Measurements from ENCODE around the gene DUSP22.

DUSP22 gene

DNA sequence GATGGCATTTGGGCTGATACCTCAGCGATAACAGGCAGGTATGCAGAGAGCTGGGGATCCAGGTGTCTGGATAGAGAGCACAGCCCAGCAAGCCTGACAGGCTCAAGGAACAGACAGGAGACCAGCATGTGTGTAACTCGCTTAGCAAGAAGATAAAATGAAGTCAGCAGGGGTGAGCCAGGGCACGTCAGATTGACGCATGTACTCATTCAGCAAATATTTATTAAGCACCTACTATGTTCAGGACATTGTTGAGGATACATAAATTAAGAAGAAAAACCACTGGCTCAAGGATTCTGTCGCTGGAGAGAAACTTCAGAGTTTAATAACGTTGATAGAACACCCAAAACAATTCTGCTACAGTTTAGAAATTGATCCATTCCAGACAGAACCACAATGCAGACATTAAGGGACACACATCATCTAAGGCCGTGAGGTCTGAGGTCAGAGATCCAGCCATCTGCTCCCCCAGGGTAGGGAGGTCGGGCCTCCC, 1.0 kb upstream of the DUSP22 start:
- H3K9me3 ChIP-seq (ENCODE audit: control insufficient read depth, low read length) = no peaks in the 10 kb centered on the region
- DNase-seq (ENCODE audit: low read depth) = no peak
- peaks cover 29% of the 10 kb centered on the region for H3K4me1 ChIP-seq (ENCODE audit: control insufficient read depth, insufficient read depth, low read length)
- H3K9ac ChIP-seq (ENCODE audit: low read length) = peak overlapping the region; percentile 91
- H3K27me3 ChIP-seq (replicated peaks; ENCODE audit: control insufficient read depth, insufficient read depth, low read length) = no peaks in the 10 kb centered on the region
- H3K4me3 ChIP-seq (ENCODE audit: low read length) = peak overlapping the region; percentile 85
- no peaks in the 10 kb centered on the region for H3K36me3 ChIP-seq (ENCODE audit: control insufficient read depth, insufficient read depth, low read length, severe bottlenecking)

DNA sequence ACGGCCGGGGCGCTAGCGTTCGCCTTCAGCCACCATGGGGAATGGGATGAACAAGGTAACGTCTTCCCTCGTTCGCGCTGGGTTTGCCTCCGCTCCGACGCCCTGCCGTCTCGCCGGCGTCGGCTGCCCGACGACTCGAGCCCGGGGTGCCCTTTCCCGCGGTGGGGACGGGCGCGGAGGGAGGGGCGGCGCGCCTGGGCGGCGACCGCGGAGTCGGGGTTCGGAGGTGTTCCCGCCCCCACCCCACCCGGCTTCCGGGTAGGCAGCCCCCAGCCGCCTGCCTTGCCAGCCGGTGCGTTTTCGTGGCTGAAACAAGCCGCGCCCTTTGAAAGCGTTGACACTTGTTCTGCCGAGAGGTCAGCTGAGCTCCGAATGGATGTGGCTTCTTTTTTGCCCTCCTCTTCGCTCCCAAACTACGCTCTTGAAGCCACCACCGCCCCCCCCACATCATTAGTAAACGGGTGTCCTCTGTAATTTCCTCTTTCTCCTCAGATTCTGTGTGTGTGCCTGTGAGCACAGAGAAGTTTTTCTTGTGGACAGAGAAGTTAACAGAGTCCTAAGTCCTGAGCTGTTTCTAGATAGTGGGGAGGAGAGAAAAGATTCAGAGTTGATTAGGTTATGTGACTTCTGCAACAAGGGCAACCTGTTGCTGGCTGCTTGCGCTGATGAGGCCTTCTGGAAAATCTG, 362 bp downstream of the DUSP22 start:
- Histone ChIP-seq H3K4me1 (ENCODE audit: control insufficient read depth, insufficient read depth, low read length) (peaks cover 31% of the 10 kb centered on the region), H3K9me3 (ENCODE audit: control insufficient read depth, low read length) (no peaks in the 10 kb centered on the region), H3K27me3 (replicated peaks; ENCODE audit: control insufficient read depth, insufficient read depth, low read length) (no peaks in the 10 kb centered on the region), H3K36me3 (ENCODE audit: control insufficient read depth, insufficient read depth, low read length, severe bottlenecking) (no peaks in the 10 kb centered on the region), H3K4me3 (ENCODE audit: low read length) (peak overlapping the region; percentile 83), H3K9ac (ENCODE audit: low read length) (peak overlapping the region; percentile 91)
- DNase-seq (ENCODE audit: low read depth) = peak; percentile 72

DNA sequence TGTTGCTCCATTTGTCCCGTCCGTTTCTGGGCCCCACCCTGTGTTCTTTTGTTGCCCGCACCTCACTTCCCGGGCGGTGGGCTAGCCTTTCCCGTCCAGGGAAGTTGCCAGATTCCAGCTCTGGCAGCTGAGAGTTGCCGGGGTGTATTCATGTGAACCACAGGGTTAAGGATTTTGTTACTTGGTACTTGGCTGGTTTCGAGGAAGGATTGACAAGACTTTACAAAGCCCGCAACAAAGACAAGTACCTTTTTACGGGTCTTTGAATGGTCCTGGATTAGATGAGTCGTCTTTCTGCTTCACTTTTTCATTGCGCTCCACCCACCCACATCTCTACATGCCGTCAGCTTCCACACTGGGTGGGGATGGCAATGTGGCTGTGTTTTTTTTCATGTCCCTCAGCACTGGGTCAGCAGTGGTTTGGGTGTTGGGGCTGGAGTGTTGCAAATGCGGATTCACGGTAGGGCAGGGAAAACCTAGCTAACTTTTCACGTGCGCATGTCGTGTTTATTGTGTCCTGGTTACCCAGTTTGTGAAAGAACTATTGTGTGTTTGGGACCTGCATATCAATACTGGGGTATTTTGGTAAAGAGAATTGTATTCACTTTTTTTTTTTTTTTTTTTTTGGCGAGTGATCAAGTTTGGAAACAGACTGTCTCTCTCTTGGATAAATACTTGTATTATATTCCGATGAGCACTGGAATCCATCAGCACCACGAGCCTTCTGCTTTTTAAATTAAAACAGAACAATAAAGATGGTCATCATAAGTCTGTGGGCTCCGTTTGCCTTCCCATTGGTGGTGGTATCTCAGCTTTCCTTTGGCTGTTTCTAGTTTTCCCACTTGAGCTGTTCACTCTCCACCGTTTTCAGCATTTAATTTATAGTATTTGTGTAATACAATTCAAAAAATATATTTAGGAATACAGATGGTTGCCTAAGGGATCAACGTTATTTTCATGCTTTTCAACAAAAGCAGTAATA, 1.2 kb downstream of the DUSP22 start:
- Histone ChIP-seq H3K4me3 (ENCODE audit: low read length) (peak overlapping the region; percentile 83), H3K4me1 (ENCODE audit: control insufficient read depth, insufficient read depth, low read length) (peaks cover 22% of the 10 kb centered on the region), H3K9me3 (ENCODE audit: control insufficient read depth, low read length) (no peaks in the 10 kb centered on the region), H3K9ac (ENCODE audit: low read length) (peak overlapping the region; percentile 91), H3K36me3 (ENCODE audit: control insufficient read depth, insufficient read depth, low read length, severe bottlenecking) (no peaks in the 10 kb centered on the region), H3K27me3 (replicated peaks; ENCODE audit: control insufficient read depth, insufficient read depth, low read length) (no peaks in the 10 kb centered on the region)
- DNase-seq (ENCODE audit: low read depth) = no peak

DNA sequence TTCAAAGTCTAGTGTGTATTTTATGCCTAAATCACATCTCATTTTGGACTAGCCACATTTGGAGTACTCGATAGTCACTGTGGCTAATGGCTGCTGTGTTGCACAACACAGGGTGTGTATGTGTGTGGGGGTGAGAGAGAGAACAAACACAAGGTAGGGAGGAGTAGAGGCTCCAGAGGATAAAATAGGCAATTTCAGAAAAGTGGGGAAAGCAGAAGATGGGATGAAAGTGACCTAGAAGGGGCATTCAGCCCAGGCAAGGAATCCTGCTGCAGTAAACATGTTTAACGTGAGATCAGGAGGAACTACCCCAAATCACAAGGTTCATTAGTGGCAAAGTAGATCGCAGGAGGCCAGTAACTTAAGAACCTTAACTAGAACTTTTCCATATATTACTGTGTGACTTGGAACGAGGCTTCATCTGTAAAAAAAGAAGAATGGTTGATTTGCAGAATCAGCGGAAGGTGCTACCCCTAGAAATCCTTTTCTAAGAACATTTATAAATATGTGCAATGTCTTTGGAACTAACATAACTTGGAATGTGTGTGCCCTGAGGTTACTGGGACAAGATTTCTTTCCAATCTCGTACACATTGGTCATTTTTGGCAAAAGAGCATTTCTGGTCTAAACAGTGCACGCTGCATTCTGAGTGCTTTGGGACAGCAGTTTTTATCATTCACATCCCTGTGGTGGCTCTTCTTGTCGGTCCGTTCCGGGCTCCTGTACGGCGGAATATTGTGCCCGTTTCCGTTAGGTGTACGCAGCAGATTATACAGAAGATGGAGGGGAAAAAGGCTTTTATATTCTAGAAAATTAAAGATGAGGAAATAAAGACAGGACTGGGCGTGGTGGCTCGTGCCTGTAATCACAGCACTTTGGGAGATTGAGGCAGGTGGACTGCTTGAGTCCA, 2.6 kb downstream of the DUSP22 start:
- Histone ChIP-seq H3K9ac (ENCODE audit: low read length) (no peak overlapping the region), H3K4me3 (ENCODE audit: low read length) (no peak overlapping the region), H3K27me3 (replicated peaks; ENCODE audit: control insufficient read depth, insufficient read depth, low read length) (no peaks in the 10 kb centered on the region), H3K4me1 (ENCODE audit: control insufficient read depth, insufficient read depth, low read length) (peaks cover 22% of the 10 kb centered on the region), H3K9me3 (ENCODE audit: control insufficient read depth, low read length) (no peaks in the 10 kb centered on the region), H3K36me3 (ENCODE audit: control insufficient read depth, insufficient read depth, low read length, severe bottlenecking) (no peaks in the 10 kb centered on the region)
- no peak for DNase-seq (ENCODE audit: low read depth)

DNA sequence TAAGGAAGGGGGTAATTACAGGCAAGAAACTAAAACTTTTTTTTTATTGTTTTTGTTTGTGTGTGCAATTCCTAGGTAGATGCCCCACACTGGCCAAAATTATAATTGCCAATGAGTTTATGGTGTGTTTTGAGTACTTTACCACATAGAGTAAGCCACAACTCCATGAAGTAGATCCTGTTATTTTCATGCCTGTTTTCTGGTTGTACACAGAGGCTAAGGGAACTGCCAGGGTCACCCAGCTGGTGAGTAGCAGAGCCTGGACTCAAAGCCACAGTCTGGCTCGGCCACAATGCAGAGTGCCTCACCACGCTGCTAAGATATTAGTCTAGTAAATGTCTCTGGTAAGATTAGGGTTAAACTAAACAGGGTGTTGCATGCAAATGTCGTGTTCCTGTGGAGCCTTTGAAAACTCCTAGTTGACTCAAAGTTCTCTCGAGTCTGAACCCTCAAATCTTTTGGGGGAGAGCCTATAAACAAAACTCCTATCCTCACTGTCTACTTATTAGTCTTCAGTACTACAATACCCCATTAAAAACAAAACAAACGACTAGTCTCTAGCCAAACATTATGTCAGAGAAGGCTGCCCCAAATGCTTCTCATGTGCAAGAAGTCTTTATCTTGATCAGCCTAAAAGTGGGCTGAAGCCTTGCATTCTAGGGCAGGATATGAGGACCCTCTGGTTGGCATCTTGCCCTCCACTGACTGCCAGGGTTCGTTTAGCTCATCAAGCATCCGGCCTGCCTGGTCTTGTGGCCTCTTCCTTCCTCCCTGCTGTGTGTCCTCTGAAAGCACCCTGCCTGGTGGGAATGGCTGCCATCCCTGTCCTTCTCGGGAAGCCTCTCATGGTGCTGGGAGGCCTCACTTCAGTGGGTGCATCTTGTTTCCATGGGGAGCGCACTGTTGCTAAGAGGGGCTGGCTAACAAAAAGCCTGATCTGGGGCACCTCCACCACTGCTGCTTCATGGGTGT, 4.2 kb downstream of the DUSP22 start:
- H3K4me1 ChIP-seq (ENCODE audit: control insufficient read depth, insufficient read depth, low read length) = peaks cover 18% of the 10 kb centered on the region
- no peak overlapping the region for H3K4me3 ChIP-seq (ENCODE audit: low read length)
- H3K9me3 ChIP-seq (ENCODE audit: control insufficient read depth, low read length) = no peaks in the 10 kb centered on the region
- H3K9ac ChIP-seq (ENCODE audit: low read length) = no peak overlapping the region
- no peak for DNase-seq (ENCODE audit: low read depth)
- no peaks in the 10 kb centered on the region for H3K27me3 ChIP-seq (replicated peaks; ENCODE audit: control insufficient read depth, insufficient read depth, low read length)
- H3K36me3 ChIP-seq (ENCODE audit: control insufficient read depth, insufficient read depth, low read length, severe bottlenecking) = no peaks in the 10 kb centered on the region

DNA sequence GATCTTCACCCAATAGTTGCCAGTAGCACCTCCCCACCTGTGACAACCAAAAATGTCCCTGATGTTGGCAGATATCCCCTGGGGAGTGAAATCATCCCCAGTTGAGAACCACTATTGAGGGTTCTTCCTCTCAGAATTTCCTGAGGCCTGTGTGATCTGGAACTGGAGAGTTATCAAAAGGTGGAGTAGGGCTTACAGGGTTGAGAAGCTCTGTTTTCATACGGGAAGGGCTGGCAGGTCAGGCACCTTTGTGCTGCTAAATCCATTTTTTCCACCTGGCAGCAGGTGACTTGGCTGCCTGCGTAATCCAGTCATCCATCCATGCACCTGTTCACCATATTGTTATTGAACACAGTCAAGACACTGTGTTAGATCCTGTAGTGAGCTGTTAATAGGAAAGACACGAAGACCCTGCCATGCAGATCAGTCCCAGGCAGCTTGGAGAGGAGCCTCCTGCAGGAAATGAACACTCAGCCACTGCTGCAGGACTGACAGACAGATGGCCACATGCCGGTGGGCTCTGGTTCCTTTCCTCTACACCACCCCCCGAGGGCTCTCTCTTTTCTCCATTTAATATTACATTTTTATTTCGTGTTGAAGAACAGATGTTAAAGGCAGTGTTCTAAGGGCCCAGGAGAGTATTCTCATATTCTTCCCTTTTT, 5.4 kb downstream of the DUSP22 start:
- H3K4me1 ChIP-seq (ENCODE audit: control insufficient read depth, insufficient read depth, low read length) = peaks cover 17% of the 10 kb centered on the region
- no peaks in the 10 kb centered on the region for H3K27me3 ChIP-seq (replicated peaks; ENCODE audit: control insufficient read depth, insufficient read depth, low read length)
- H3K4me3 ChIP-seq (ENCODE audit: low read length) = no peak overlapping the region
- no peaks in the 10 kb centered on the region for H3K9me3 ChIP-seq (ENCODE audit: control insufficient read depth, low read length)
- H3K36me3 ChIP-seq (ENCODE audit: control insufficient read depth, insufficient read depth, low read length, severe bottlenecking) = no peaks in the 10 kb centered on the region
- H3K9ac ChIP-seq (ENCODE audit: low read length) = no peak overlapping the region
- DNase-seq (ENCODE audit: low read depth) = no peak

DNA sequence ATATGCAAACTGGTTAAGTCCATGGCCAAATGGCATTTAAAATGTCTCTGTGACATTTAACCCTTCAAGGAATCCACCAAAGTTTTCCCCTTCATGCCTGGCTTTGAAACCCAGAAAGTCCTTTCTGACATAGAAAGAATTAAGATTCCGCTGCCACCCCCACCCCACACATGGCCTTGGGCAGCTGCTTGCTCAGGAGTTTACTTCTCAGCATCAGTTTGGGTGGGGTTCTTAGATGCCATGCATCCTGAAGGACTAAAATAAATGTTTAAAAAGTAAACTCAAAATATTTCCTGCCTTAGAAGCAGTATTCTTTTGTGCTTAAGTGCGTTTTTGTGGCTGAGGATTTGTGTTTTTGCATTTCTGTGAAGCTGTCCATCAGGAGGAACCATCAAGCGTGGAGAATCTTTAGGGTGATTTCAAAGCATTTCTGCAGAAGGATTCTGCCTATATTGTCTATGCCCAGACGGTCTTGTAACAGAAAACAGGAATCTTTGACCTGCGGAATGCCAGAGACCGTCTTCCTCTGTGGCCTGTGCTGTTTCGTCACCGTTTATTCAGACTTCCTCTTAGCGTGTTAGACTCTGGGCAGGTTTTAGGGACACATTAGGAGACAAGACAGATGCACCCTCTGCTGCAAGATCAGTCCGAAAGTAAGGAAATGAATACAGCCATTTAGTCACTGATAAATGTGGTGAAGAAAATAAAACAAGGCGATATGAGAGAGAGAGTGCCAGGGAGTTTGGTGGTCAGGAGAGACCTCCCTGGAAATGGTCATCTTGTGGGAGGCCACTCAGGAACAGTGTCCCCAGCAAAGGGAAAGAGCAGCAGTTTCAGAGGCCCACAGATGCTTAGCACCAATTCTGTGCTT, 6.2 kb downstream of the DUSP22 start:
- Histone ChIP-seq H3K27me3 (replicated peaks; ENCODE audit: control insufficient read depth, insufficient read depth, low read length) (no peaks in the 10 kb centered on the region), H3K4me1 (ENCODE audit: control insufficient read depth, insufficient read depth, low read length) (peaks cover 16% of the 10 kb centered on the region), H3K9me3 (ENCODE audit: control insufficient read depth, low read length) (no peaks in the 10 kb centered on the region), H3K36me3 (ENCODE audit: control insufficient read depth, insufficient read depth, low read length, severe bottlenecking) (no peaks in the 10 kb centered on the region), H3K9ac (ENCODE audit: low read length) (no peak overlapping the region), H3K4me3 (ENCODE audit: low read length) (no peak overlapping the region)
- no peak for DNase-seq (ENCODE audit: low read depth)

DNA sequence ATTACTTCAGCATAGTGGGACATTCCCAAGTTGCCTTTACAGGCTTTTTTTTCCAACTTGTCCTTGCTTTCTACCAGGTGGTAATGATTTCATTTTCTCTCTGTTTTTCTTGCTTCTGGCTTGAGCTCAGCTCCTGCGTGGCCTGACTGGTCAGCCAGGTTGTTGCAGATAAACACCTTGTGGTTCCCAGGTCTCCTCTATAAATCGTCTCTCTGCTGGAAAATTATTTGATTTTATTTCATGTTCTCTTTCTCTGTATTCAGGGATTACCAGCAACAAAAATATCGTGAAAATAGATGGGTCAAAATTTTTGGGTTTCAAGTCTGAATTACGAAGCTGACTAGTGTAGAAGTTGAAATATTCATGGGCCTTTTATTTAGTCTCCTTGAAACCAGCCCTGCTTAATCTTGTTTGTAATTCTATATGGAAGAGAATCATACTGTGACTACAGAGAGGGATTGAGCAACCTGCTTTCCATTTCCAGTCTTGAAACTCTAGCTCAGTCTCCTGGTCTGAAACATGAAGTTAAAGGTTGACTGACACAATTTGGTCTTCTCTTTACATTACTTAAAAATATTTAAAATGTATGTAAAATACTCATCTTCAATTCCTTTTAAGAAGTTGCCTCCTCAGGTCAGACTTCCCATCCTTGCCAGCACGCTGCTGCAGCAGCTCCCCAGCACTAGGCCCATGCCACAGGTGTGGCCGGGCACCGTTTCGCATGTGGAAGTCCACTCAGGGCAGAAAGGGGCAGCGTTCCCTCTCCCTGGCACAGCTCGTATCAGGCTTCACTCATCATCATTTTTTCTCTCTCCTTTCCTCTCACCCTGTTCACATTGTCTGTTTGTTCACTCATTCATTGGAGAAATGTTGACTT, 7.1 kb downstream of the DUSP22 start:
- no peaks in the 10 kb centered on the region for H3K9me3 ChIP-seq (ENCODE audit: control insufficient read depth, low read length)
- no peak overlapping the region for H3K4me3 ChIP-seq (ENCODE audit: low read length)
- peaks cover 9% of the 10 kb centered on the region for H3K4me1 ChIP-seq (ENCODE audit: control insufficient read depth, insufficient read depth, low read length)
- no peaks in the 10 kb centered on the region for H3K36me3 ChIP-seq (ENCODE audit: control insufficient read depth, insufficient read depth, low read length, severe bottlenecking)
- H3K9ac ChIP-seq (ENCODE audit: low read length) = no peak overlapping the region
- H3K27me3 ChIP-seq (replicated peaks; ENCODE audit: control insufficient read depth, insufficient read depth, low read length) = no peaks in the 10 kb centered on the region
- peak; percentile 68 for DNase-seq (ENCODE audit: low read depth)

All from adipocyte (in vitro differentiated cells).